ENCODE data around the gene SGMS2.

SGMS2 gene

DNA sequence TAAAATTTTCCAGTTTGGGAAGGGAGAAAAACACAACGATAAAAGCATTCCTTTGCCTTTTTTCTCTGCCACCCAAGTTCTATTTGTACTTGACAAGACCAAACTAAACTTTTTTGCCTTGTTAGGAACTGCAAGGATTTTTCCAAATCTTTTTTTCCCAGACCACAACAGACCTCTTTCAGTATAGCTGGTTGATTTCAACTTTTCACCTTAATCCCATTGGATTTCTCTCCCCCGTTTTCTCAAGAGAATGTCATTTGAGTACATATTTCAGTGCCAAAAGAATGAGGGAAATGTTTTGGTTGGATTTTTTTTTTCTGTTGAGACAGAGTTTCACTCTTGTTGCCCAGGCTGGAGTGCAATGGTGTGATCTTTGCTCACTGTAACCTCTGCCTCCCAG lies 18.5 kb upstream of the SGMS2 start:
- H3K79me2 ChIP-seq (ENCODE audit: control insufficient read depth, insufficient read depth, low read length): no peaks in the 10 kb centered on the region
- no peak overlapping the region for H4K5ac ChIP-seq (ENCODE audit: low read length)
- no peak overlapping the region for H2BK120ac ChIP-seq (ENCODE audit: low read depth, low read length)
- H3K79me1 ChIP-seq (ENCODE audit: low read length): no peaks in the 10 kb centered on the region
- no peak overlapping the region for H2BK15ac ChIP-seq (replicated peaks; ENCODE audit: low read depth)
- H4K8ac ChIP-seq (ENCODE audit: low read depth, low read length): no peak overlapping the region
- no peaks in the 10 kb centered on the region for H3K4me1 ChIP-seq (ENCODE audit: control insufficient read depth, low read depth, low read length)
- no peak overlapping the region for H2BK5ac ChIP-seq (ENCODE audit: low read length)
- no peak overlapping the region for H3K27ac ChIP-seq (ENCODE audit: low read depth, low read length)
- no CpG with 5 or more reads among the region's 2 CpGs for WGBS (ENCODE audit: extremely low coverage, insufficient coverage, low lambda C conversion rate)
- H3K36me3 ChIP-seq (ENCODE audit: control insufficient read depth, insufficient read depth, low read length): no peaks in the 10 kb centered on the region
- no peak overlapping the region for H3K18ac ChIP-seq (ENCODE audit: low read length)
- H3K23ac ChIP-seq (ENCODE audit: low read length): no peak overlapping the region
- H3K27me3 ChIP-seq (ENCODE audit: insufficient read depth, low read length, poor library complexity): no peaks in the 10 kb centered on the region
- H3K4me3 ChIP-seq (ENCODE audit: low read length): no peak overlapping the region
- H3K56ac ChIP-seq (ENCODE audit: low read length): no peak overlapping the region
- no peak overlapping the region for H3K4ac ChIP-seq (ENCODE audit: low read depth, low read length)
- no peak overlapping the region for H2AK5ac ChIP-seq (ENCODE audit: low read length)
- no peak overlapping the region for H3K9ac ChIP-seq (ENCODE audit: low read length)
- H3K4me2 ChIP-seq (ENCODE audit: low read length): no peak overlapping the region
- DNase-seq: no peak

GRCh38 chr4:107808572-107808971 lies 16.2 kb upstream of the SGMS2 start:
- Histone ChIP-seq H3K27me3 (ENCODE audit: insufficient read depth, low read length, poor library complexity) (no peaks in the 10 kb centered on the region), H3K4ac (ENCODE audit: low read depth, low read length) (no peak overlapping the region), H3K79me1 (ENCODE audit: low read length) (no peaks in the 10 kb centered on the region), H3K36me3 (ENCODE audit: control insufficient read depth, insufficient read depth, low read length) (no peaks in the 10 kb centered on the region), H3K4me2 (ENCODE audit: low read length) (no peak overlapping the region), H3K56ac (ENCODE audit: low read length) (no peak overlapping the region), H2BK120ac (ENCODE audit: low read depth, low read length) (no peak overlapping the region), H2BK5ac (ENCODE audit: low read length) (no peak overlapping the region), H3K4me1 (ENCODE audit: control insufficient read depth, low read depth, low read length) (no peaks in the 10 kb centered on the region), H3K27ac (ENCODE audit: low read depth, low read length) (no peak overlapping the region), H3K79me2 (ENCODE audit: control insufficient read depth, insufficient read depth, low read length) (no peaks in the 10 kb centered on the region), H3K4me3 (ENCODE audit: low read length) (no peak overlapping the region), H3K9ac (ENCODE audit: low read length) (no peak overlapping the region), H2BK15ac (replicated peaks; ENCODE audit: low read depth) (no peak overlapping the region), H2AK5ac (ENCODE audit: low read length) (no peak overlapping the region), H4K5ac (ENCODE audit: low read length) (no peak overlapping the region), H4K8ac (ENCODE audit: low read depth, low read length) (no peak overlapping the region), H3K23ac (ENCODE audit: low read length) (no peak overlapping the region), H3K18ac (ENCODE audit: low read length) (no peak overlapping the region)
- DNase-seq: no peak
- no CpG with 5 or more reads among the region's 4 CpGs for WGBS (ENCODE audit: extremely low coverage, insufficient coverage, low lambda C conversion rate)

GRCh38 chr4:107809210-107809609 lies 15.5 kb upstream of the SGMS2 start:
- Histone ChIP-seq H3K27ac (ENCODE audit: low read depth, low read length) (no peak overlapping the region), H2BK120ac (ENCODE audit: low read depth, low read length) (no peak overlapping the region), H4K5ac (ENCODE audit: low read length) (no peak overlapping the region), H2AK5ac (ENCODE audit: low read length) (no peak overlapping the region), H3K4ac (ENCODE audit: low read depth, low read length) (no peak overlapping the region), H3K4me1 (ENCODE audit: control insufficient read depth, low read depth, low read length) (no peaks in the 10 kb centered on the region), H3K27me3 (ENCODE audit: insufficient read depth, low read length, poor library complexity) (no peaks in the 10 kb centered on the region), H3K23ac (ENCODE audit: low read length) (no peak overlapping the region), H3K56ac (ENCODE audit: low read length) (no peak overlapping the region), H3K4me2 (ENCODE audit: low read length) (no peak overlapping the region), H3K4me3 (ENCODE audit: low read length) (no peak overlapping the region), H3K9ac (ENCODE audit: low read length) (no peak overlapping the region), H3K18ac (ENCODE audit: low read length) (no peak overlapping the region), H3K79me1 (ENCODE audit: low read length) (no peaks in the 10 kb centered on the region), H4K8ac (ENCODE audit: low read depth, low read length) (no peak overlapping the region), H2BK15ac (replicated peaks; ENCODE audit: low read depth) (no peak overlapping the region), H2BK5ac (ENCODE audit: low read length) (no peak overlapping the region), H3K36me3 (ENCODE audit: control insufficient read depth, insufficient read depth, low read length) (no peaks in the 10 kb centered on the region), H3K79me2 (ENCODE audit: control insufficient read depth, insufficient read depth, low read length) (no peaks in the 10 kb centered on the region)
- DNase-seq: no peak
- WGBS (ENCODE audit: extremely low coverage, insufficient coverage, low lambda C conversion rate): no CpG with 5 or more reads among the region's 4 CpGs

DNA sequence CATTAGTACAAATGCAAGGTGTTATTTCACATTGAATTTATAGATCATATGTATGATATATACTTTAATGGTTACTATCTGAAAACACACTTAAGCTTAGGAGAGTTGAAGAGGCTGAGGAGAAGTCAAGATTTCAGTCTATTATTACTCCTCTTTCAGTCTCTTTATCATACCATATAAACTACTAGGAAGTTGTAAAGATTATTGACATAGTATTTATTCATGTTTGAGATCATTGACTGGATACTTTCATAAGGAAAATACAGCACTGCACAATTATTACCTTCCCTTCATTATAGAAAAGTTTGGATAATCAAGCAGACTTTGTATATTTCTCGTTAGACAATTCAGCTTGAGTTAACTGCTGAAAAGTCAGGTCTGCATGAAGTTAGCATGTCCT lies 10.0 kb upstream of the SGMS2 start:
- no peaks in the 10 kb centered on the region for H3K4me1 ChIP-seq (ENCODE audit: control insufficient read depth, low read depth, low read length)
- H3K27ac ChIP-seq (ENCODE audit: low read depth, low read length): no peak overlapping the region
- no peak overlapping the region for H3K9ac ChIP-seq (ENCODE audit: low read length)
- no peak overlapping the region for H4K8ac ChIP-seq (ENCODE audit: low read depth, low read length)
- DNase-seq: no peak
- no peak overlapping the region for H2BK5ac ChIP-seq (ENCODE audit: low read length)
- H3K18ac ChIP-seq (ENCODE audit: low read length): no peak overlapping the region
- no peak overlapping the region for H3K56ac ChIP-seq (ENCODE audit: low read length)
- H3K23ac ChIP-seq (ENCODE audit: low read length): no peak overlapping the region
- no CpG with 5 or more reads among the region's 1 CpG for WGBS (ENCODE audit: extremely low coverage, insufficient coverage, low lambda C conversion rate)
- H3K27me3 ChIP-seq (ENCODE audit: insufficient read depth, low read length, poor library complexity): no peaks in the 10 kb centered on the region
- no peak overlapping the region for H3K4me3 ChIP-seq (ENCODE audit: low read length)
- H4K5ac ChIP-seq (ENCODE audit: low read length): no peak overlapping the region
- H2AK5ac ChIP-seq (ENCODE audit: low read length): no peak overlapping the region
- H3K4me2 ChIP-seq (ENCODE audit: low read length): no peak overlapping the region
- no peaks in the 10 kb centered on the region for H3K79me2 ChIP-seq (ENCODE audit: control insufficient read depth, insufficient read depth, low read length)
- H3K36me3 ChIP-seq (ENCODE audit: control insufficient read depth, insufficient read depth, low read length): no peaks in the 10 kb centered on the region
- no peak overlapping the region for H2BK120ac ChIP-seq (ENCODE audit: low read depth, low read length)
- H2BK15ac ChIP-seq (replicated peaks; ENCODE audit: low read depth): no peak overlapping the region
- no peak overlapping the region for H3K4ac ChIP-seq (ENCODE audit: low read depth, low read length)
- H3K79me1 ChIP-seq (ENCODE audit: low read length): no peaks in the 10 kb centered on the region

- Histone ChIP-seq H3K36me3 (ENCODE audit: control insufficient read depth, insufficient read depth, low read length) (no peaks in the 10 kb centered on the region), H2BK15ac (replicated peaks; ENCODE audit: low read depth) (no peak overlapping the region), H3K27me3 (ENCODE audit: insufficient read depth, low read length, poor library complexity) (peaks cover under 1% of the 10 kb centered on the region), H3K4me1 (ENCODE audit: control insufficient read depth, low read depth, low read length) (no peaks in the 10 kb centered on the region), H3K56ac (ENCODE audit: low read length) (no peak overlapping the region), H4K8ac (ENCODE audit: low read depth, low read length) (no peak overlapping the region), H3K79me1 (ENCODE audit: low read length) (no peaks in the 10 kb centered on the region), H3K4ac (ENCODE audit: low read depth, low read length) (no peak overlapping the region), H2AK5ac (ENCODE audit: low read length) (no peak overlapping the region), H3K9ac (ENCODE audit: low read length) (no peak overlapping the region), H3K23ac (ENCODE audit: low read length) (no peak overlapping the region), H4K5ac (ENCODE audit: low read length) (no peak overlapping the region), H3K79me2 (ENCODE audit: control insufficient read depth, insufficient read depth, low read length) (no peaks in the 10 kb centered on the region), H3K4me2 (ENCODE audit: low read length) (no peak overlapping the region), H3K4me3 (ENCODE audit: low read length) (no peak overlapping the region), H2BK120ac (ENCODE audit: low read depth, low read length) (no peak overlapping the region), H3K18ac (ENCODE audit: low read length) (no peak overlapping the region), H2BK5ac (ENCODE audit: low read length) (no peak overlapping the region), H3K27ac (ENCODE audit: low read depth, low read length) (no peak overlapping the region)
- DNase-seq: no peak
- WGBS (ENCODE audit: extremely low coverage, insufficient coverage, low lambda C conversion rate): no CpG with 5 or more reads among the region's 1 CpG
Observed at GRCh38 chr4:107815158-107815557, 9.6 kb upstream of the SGMS2 start.

- Histone ChIP-seq H3K4me2 (ENCODE audit: low read length) (no peak overlapping the region), H3K56ac (ENCODE audit: low read length) (no peak overlapping the region), H3K4ac (ENCODE audit: low read depth, low read length) (no peak overlapping the region), H3K4me3 (ENCODE audit: low read length) (no peak overlapping the region), H3K79me1 (ENCODE audit: low read length) (no peaks in the 10 kb centered on the region), H3K18ac (ENCODE audit: low read length) (no peak overlapping the region), H3K27ac (ENCODE audit: low read depth, low read length) (no peak overlapping the region), H4K5ac (ENCODE audit: low read length) (no peak overlapping the region), H3K79me2 (ENCODE audit: control insufficient read depth, insufficient read depth, low read length) (no peaks in the 10 kb centered on the region), H3K36me3 (ENCODE audit: control insufficient read depth, insufficient read depth, low read length) (no peaks in the 10 kb centered on the region), H2BK5ac (ENCODE audit: low read length) (no peak overlapping the region), H2AK5ac (ENCODE audit: low read length) (no peak overlapping the region), H2BK120ac (ENCODE audit: low read depth, low read length) (no peak overlapping the region), H3K27me3 (ENCODE audit: insufficient read depth, low read length, poor library complexity) (peaks cover 11% of the 10 kb centered on the region), H2BK15ac (replicated peaks; ENCODE audit: low read depth) (no peak overlapping the region), H3K4me1 (ENCODE audit: control insufficient read depth, low read depth, low read length) (no peaks in the 10 kb centered on the region), H4K8ac (ENCODE audit: low read depth, low read length) (no peak overlapping the region), H3K9ac (ENCODE audit: low read length) (no peak overlapping the region), H3K23ac (ENCODE audit: low read length) (no peak overlapping the region)
- no CpG with 5 or more reads among the region's 3 CpGs for whole genome bisulfite sequencing (ENCODE audit: extremely low coverage, insufficient coverage, low lambda C conversion rate)
- no peak for DNase-seq
Observed at GRCh38 chr4:107818301-107818910, 6.3 kb upstream of the SGMS2 start.
